HG03060 (cell line): ENCODE results near the gene GATAD2B.
"Not testable (repeated sequence)": the region's sequence is repeated elsewhere in the genome, so short reads cannot be mapped to it uniquely, and the experiment has no call there.

Source experiments
- ATAC-seq: cut with Tn5 transposase; IDR thresholded peaks from one replicate; pipeline ENCODE4 v1.9.1; 2021; ENCODE audit warnings: low read depth, moderate number of reproducible peaks; ENCODE audit not compliant: unreplicated experiment

Gene GATAD2B

GRCh38 chr1:153932156-153933131, 9.7 kb upstream of the GATAD2B start:
- no peak for ATAC-seq

GRCh38 chr1:153929981-153930948, 7.5 kb upstream of the GATAD2B start:
- ATAC-seq: no peak

GRCh38 chr1:153929426-153929825, 6.7 kb upstream of the GATAD2B start:
- no peak for ATAC-seq

- ATAC-seq: no peak
Observed at GRCh38 chr1:153928791-153929341, 6.1 kb upstream of the GATAD2B start.

- ATAC-seq: no peak
Observed at GRCh38 chr1:153928245-153928644, 5.5 kb upstream of the GATAD2B start.

- no peak for ATAC-seq
Observed at GRCh38 chr1:153926405-153926804, 3.6 kb upstream of the GATAD2B start.

- ATAC-seq: peak; percentile 0
Observed at GRCh38 chr1:153922076-153922971, 448 bp downstream of the GATAD2B start.

GRCh38 chr1:153921803-153922075, 1.0 kb downstream of the GATAD2B start:
- no peak for ATAC-seq

- ATAC-seq: no peak
Observed at GRCh38 chr1:153921080-153921802, 1.5 kb downstream of the GATAD2B start.

- no peak for ATAC-seq
Observed at GRCh38 chr1:153919876-153920852, 2.6 kb downstream of the GATAD2B start.

GRCh38 chr1:153916297-153916696, 6.5 kb downstream of the GATAD2B start:
- ATAC-seq: no peak

GRCh38 chr1:153912349-153912748, 10.4 kb downstream of the GATAD2B start:
- ATAC-seq: no peak

GRCh38 chr1:153910560-153910959, 12.2 kb downstream of the GATAD2B start:
- not testable (repeated sequence) for ATAC-seq

- no peak for ATAC-seq
Observed at GRCh38 chr1:153908071-153908470, 14.7 kb downstream of the GATAD2B start.

GRCh38 chr1:153907134-153907533, 15.6 kb downstream of the GATAD2B start:
- no peak for ATAC-seq

GRCh38 chr1:153906396-153906795, 16.4 kb downstream of the GATAD2B start:
- ATAC-seq: no peak

- not testable (repeated sequence) for ATAC-seq
Observed at GRCh38 chr1:153905908-153906307, 16.9 kb downstream of the GATAD2B start.

GRCh38 chr1:153903841-153904455, 18.8 kb downstream of the GATAD2B start:
- ATAC-seq: no peak
